GM23338 (cell line): ENCODE data around the gene FBXO9. TPM values are rescaled to one million over a fixed set of nuclear protein-coding genes. Genes with fewer than 3 reads are reported as not detected.

ENCODE experiments used
- ATAC-seq: fragments of 200-7000 bp; cut with Tn5 transposase; 3 replicates; pipeline ENCODE4 v1.9.1; 2020
- DNase-seq: peaks from one replicate; pipeline ENCODE4 v3.0.0-alpha.2; 2015; ENCODE audit warnings: low spot score
- H2AFZ ChIP-seq: fragments of 200-600 bp; sonication (generic); 2 replicates; pipeline ENCODE4 v1.8.0; 2016; ENCODE audit warnings: antibody characterized with exemption, mild to moderate bottlenecking, moderate library complexity
- H3F3A ChIP-seq: fragments of 200-600 bp; sonication (generic); replicated peaks from 2 replicates; pipeline ENCODE4 v1.8.0; 2017; ENCODE audit warnings: antibody characterized with exemption, mixed run types, low read depth
- H3K27ac ChIP-seq: fragments of 200-600 bp; sonication (generic); 2 replicates; pipeline ENCODE4 v1.6.1; 2016; ENCODE audit warnings: low read depth
- H3K27me3 ChIP-seq: fragments of 200-600 bp; sonication (generic); 2 replicates; pipeline ENCODE4 v1.8.0; 2016; ENCODE audit warnings: mild to moderate bottlenecking, mixed run types, moderate library complexity; ENCODE audit not compliant: insufficient read depth
- H3K36me3 ChIP-seq: fragments of 200-600 bp; sonication (generic); 2 replicates; pipeline ENCODE4 v1.8.0; 2016; ENCODE audit warnings: mild to moderate bottlenecking; ENCODE audit not compliant: insufficient read depth
- H3K4me1 ChIP-seq: fragments of 200-600 bp; sonication (generic); 2 replicates; pipeline ENCODE4 v1.8.0; 2016; ENCODE audit warnings: mild to moderate bottlenecking, moderate library complexity; ENCODE audit not compliant: insufficient read depth
- H3K4me2 ChIP-seq: fragments of 200-600 bp; sonication (generic); 2 replicates; pipeline ENCODE4 v1.7.1; 2017; ENCODE audit warnings: mixed run types
- H3K4me3 ChIP-seq: fragments of 200-600 bp; sonication (generic); 2 replicates; pipeline ENCODE4 v1.6.1; 2016; ENCODE audit warnings: mixed run types
- H3K79me2 ChIP-seq: fragments of 200-600 bp; sonication (generic); replicated peaks from 2 replicates; pipeline ENCODE4 v1.8.0; 2017; ENCODE audit warnings: mild to moderate bottlenecking; ENCODE audit not compliant: insufficient read depth
- H3K9me2 ChIP-seq: fragments of 200-600 bp; sonication (generic); 2 replicates; pipeline ENCODE4 v1.8.0; 2017; ENCODE audit not compliant: insufficient read depth
- H4K20me1 ChIP-seq: fragments of 200-600 bp; sonication (generic); replicated peaks from 2 replicates; pipeline ENCODE4 v1.8.0; 2017; ENCODE audit warnings: mild to moderate bottlenecking; ENCODE audit not compliant: insufficient read depth
- H3K27ac Mint-ChIP-seq: 2 replicates; pipeline ENCODE4 v1.8.0; 2020; ENCODE audit warnings: inconsistent platforms, mild to moderate bottlenecking, moderate library complexity, mixed read lengths
- H3K27me3 Mint-ChIP-seq: 3 replicates; pipeline ENCODE4 v1.8.0; 2022; ENCODE audit warnings: low read depth, mild to moderate bottlenecking, moderate library complexity, mixed read lengths, inconsistent platforms; ENCODE audit not compliant: insufficient read depth, poor library complexity
- H3K36me3 Mint-ChIP-seq: 3 replicates; pipeline ENCODE4 v1.8.0; 2021; ENCODE audit warnings: low read depth, mild to moderate bottlenecking, inconsistent platforms, moderate library complexity, mixed read lengths
- H3K4me1 Mint-ChIP-seq: 3 replicates; pipeline ENCODE4 v1.8.0; 2020; ENCODE audit warnings: mild to moderate bottlenecking, inconsistent platforms, mixed read lengths
- H3K4me3 Mint-ChIP-seq: 3 replicates; pipeline ENCODE4 v1.8.0; 2021; ENCODE audit warnings: moderate library complexity, mild to moderate bottlenecking, inconsistent platforms, mixed read lengths
- H3K9me3 Mint-ChIP-seq: 3 replicates; pipeline ENCODE4 v1.8.0; 2020; ENCODE audit warnings: moderate library complexity, mild to moderate bottlenecking, inconsistent platforms, mixed read lengths
- CREB1 ChIP-seq: fragments of 250-450 bp; sonication (Bioruptor Pico); IDR thresholded peaks from 2 replicates; pipeline ENCODE4 v1.5.0; 2020; ENCODE audit warnings: low read depth, mild to moderate bottlenecking, moderate library complexity
- CTCF ChIP-seq, 2 experiments: fragments of 200-600 bp in 1 of 2; sonication (generic) in 1 of 2; conservative IDR thresholded peaks; 2 replicates each; pipeline versions ENCODE4 v1.5.1 to v1.6.1; 2016 to 2017; ENCODE audit warnings: antibody characterized with exemption in 2 of 2, low read depth in 2 of 2, mild to moderate bottlenecking in 2 of 2, moderate library complexity in 1 of 2
- ETS1 ChIP-seq: IDR thresholded peaks from 2 replicates; pipeline ENCODE4 v1.6.1; 2016; ENCODE audit warnings: antibody characterized with exemption
- EZH2phosphoT487 ChIP-seq: fragments of 200-600 bp; sonication (generic); IDR thresholded peaks from one replicate; pipeline ENCODE4 v1.8.1; 2018; ENCODE audit warnings: antibody characterized with exemption; ENCODE audit not compliant: unreplicated experiment
- JUNB ChIP-seq: IDR thresholded peaks from one replicate; pipeline ENCODE4 v1.6.1; 2016; ENCODE audit warnings: antibody characterized with exemption; ENCODE audit not compliant: unreplicated experiment
- NANOG ChIP-seq: IDR thresholded peaks from 2 replicates; pipeline ENCODE4 v1.6.1; 2016; ENCODE audit warnings: antibody characterized with exemption, borderline replicate concordance
- POLR2AphosphoS5 ChIP-seq: IDR thresholded peaks from 2 replicates; pipeline ENCODE4 v1.6.1; 2016; ENCODE audit warnings: antibody characterized with exemption, low read depth
- REST ChIP-seq: IDR thresholded peaks from one replicate; pipeline ENCODE4 v1.6.1; 2018; ENCODE audit warnings: antibody characterized with exemption; ENCODE audit not compliant: unreplicated experiment
- ZNF331 ChIP-seq: fragments of 250-450 bp; sonication (Bioruptor Pico); IDR thresholded peaks from 2 replicates; pipeline ENCODE4 v1.5.0; 2020; ENCODE audit warnings: low read depth, mild to moderate bottlenecking, moderate library complexity
- polyA plus RNA-seq: library from polyadenylated mRNA; unstranded; fragments of >200 nt; fragmentation: Nextera tagmentation; extraction: Ambion mirVana; gene quantifications from 2 replicates; pipeline ENCODE4 v1.2.1, GENCODE V29; 2016
- total RNA-seq: library from RNA; depleted of rRNA; stranded (reverse); fragments of >200 nt; shearing (Covaris generic); gene quantifications from 2 replicates; pipeline ENCODE4 v1.2.3, GENCODE V29; 2014

Gene FBXO9
- total and polyA plus RNA-seq, 2 experiments from 2014 or later = 29.8 to 32.8 TPM

- no peak for TF ChIP-seq ETS1
These were observed 843 bp downstream of the FBXO9 start (continued) for GRCh38 chr6:53066077-53066417.

GRCh38 chr6:53066874-53067706, 1.9 kb downstream of the FBXO9 start:
- Histone ChIP-seq H3K4me1 (peaks cover 10% of the 10 kb centered on the region), H3K36me3 (no peaks in the 10 kb centered on the region), H3K4me2 (peak overlapping the region; percentile 79), H3F3A (no peaks in the 10 kb centered on the region), H3K79me2 (peaks cover 23% of the 10 kb centered on the region), H3K27me3 (no peaks in the 10 kb centered on the region), H3K27ac (no peak overlapping the region), H4K20me1 (peaks cover 4% of the 10 kb centered on the region), H2AFZ (no peak overlapping the region), H3K4me3 (no peak overlapping the region), H3K9me2 (no peaks in the 10 kb centered on the region)
- Mint-ChIP-seq H3K9me3 (no peaks in the 10 kb centered on the region), H3K27me3 (peaks cover 7% of the 10 kb centered on the region), H3K4me1 (peaks cover 11% of the 10 kb centered on the region; the same call in 2 of the 3 replicates), H3K27ac (no peak overlapping the region), H3K4me3 (peak overlapping the region; percentile 99; the same call in 2 of the 3 replicates), H3K36me3 (0 out of 3 replicates have a peak, but pooled peaks cover under 1% of the 10 kb centered on the region)
- ATAC-seq = no peak
- no peak for DNase-seq
- TF ChIP-seq JUNB (no peak), POLR2AphosphoS5 (no peak), NANOG (no peak), CREB1 (no peak), ZNF331 (CRISPR knock-in tag) (no peak), EZH2phosphoT487 (no peak), REST (no peak)

- Mint-ChIP-seq H3K27ac (no peak overlapping the region), H3K4me1 (peaks cover 5% of the 10 kb centered on the region; the same call in 2 of the 3 replicates), H3K36me3 (0 out of 3 replicates have a peak, but pooled peaks cover 4% of the 10 kb centered on the region), H3K9me3 (no peaks in the 10 kb centered on the region), H3K27me3 (peaks cover 5% of the 10 kb centered on the region), H3K4me3 (no peak overlapping the region)
- H2AFZ ChIP-seq = no peak overlapping the region
- H3K27me3 ChIP-seq = no peaks in the 10 kb centered on the region
- no peaks in the 10 kb centered on the region for H3K36me3 ChIP-seq
- H3F3A ChIP-seq = no peaks in the 10 kb centered on the region
- ATAC-seq (no peak), DNase-seq (no peak)
- peaks cover 4% of the 10 kb centered on the region for H4K20me1 ChIP-seq
- no peak overlapping the region for H3K4me2 ChIP-seq
- no peak overlapping the region for H3K27ac ChIP-seq
- H3K9me2 ChIP-seq = no peaks in the 10 kb centered on the region
- 0 out of 2 replicates have a peak, but pooled peaks cover 5% of the 10 kb centered on the region for H3K4me1 ChIP-seq
- no peak overlapping the region for H3K4me3 ChIP-seq
- peaks cover 23% of the 10 kb centered on the region for H3K79me2 ChIP-seq
- TF ChIP-seq CTCF (conservative IDR thresholded peaks at IDR 0.05; ENCODE audit: low read depth in 2 of 2) = no peak
These were observed 2.7 kb downstream of the FBXO9 start for GRCh38 chr6:53067849-53068361.
